ENCODE results near the gene GLRA3. TPM values are rescaled to one million over a fixed set of nuclear protein-coding genes. Genes with fewer than 3 reads are reported as not detected.
A peak's percentile ranks its signal among the peaks of the same experiment; 100 is the strongest.
"Not testable (repeated sequence)": the region's sequence is repeated elsewhere in the genome, so short reads cannot be mapped to it uniquely, and the experiment has no call there.

The GLRA3 gene
- polyA plus RNA-seq, 1 experiment = not detected

DNA sequence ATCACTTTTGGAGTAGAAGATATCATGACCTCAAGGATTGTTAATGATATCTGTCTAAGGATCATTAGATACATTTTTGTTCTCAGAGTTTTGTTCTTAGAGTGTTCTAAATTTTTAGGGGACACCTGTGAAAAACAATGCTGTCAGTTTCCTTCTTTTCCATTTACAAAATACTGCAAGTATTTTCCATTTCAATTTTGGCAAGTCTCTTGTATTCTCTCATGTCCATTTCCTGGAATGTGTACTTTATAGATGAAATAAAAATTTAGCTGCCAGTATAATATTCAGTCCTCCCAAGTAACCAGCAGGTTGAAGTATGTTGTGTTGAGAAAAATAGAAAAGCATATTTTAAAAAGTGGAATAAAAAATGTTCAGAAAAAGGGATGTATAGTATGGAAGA, 188.9 kb downstream of the GLRA3 start:
- no peak for DNase-seq (ENCODE audit: low read depth)
- H3K4me3 ChIP-seq (ENCODE audit: low read depth, low read length) = no peak overlapping the region
- TF ChIP-seq, protein P1, sequence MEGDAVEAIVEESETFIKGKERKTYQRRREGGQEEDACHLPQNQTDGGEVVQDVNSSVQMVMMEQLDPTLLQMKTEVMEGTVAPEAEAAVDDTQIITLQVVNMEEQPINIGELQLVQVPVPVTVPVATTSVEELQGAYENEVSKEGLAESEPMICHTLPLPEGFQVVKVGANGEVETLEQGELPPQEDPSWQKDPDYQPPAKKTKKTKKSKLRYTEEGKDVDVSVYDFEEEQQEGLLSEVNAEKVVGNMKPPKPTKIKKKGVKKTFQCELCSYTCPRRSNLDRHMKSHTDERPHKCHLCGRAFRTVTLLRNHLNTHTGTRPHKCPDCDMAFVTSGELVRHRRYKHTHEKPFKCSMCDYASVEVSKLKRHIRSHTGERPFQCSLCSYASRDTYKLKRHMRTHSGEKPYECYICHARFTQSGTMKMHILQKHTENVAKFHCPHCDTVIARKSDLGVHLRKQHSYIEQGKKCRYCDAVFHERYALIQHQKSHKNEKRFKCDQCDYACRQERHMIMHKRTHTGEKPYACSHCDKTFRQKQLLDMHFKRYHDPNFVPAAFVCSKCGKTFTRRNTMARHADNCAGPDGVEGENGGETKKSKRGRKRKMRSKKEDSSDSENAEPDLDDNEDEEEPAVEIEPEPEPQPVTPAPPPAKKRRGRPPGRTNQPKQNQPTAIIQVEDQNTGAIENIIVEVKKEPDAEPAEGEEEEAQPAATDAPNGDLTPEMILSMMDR (IDR thresholded peaks at IDR 0.05; ENCODE audit: insufficient read depth, low read depth, low read length) = no peak
- no peaks in the 10 kb centered on the region for H3K27me3 ChIP-seq (ENCODE audit: control insufficient read depth, insufficient read depth, low read length)
- H3K36me3 ChIP-seq (ENCODE audit: control insufficient read depth, insufficient read depth, low read length) = no peaks in the 10 kb centered on the region
- ChIA-PET POLR2A (no interaction called here), CTCF (no interaction called here)

DNA sequence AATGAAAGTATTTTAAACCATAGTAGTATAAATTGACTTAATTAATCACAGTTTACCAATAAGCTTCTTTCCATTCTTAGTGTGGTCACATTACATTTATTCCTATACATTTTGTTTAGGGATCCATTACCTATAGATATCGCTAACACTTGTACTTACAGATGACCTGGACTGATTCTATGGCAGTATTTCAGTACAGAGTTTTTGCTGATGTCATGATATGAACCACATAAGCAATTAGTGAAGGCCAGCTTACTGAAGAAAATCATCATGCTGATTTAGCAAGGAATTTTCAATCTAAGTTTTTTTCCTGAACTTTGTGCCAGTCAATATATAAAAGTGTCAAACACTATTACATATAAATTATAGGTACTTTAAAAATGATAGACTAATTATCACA, 193.3 kb downstream of the GLRA3 start:
- no peak overlapping the region for H3K4me3 ChIP-seq (ENCODE audit: low read depth, low read length)
- no peaks in the 10 kb centered on the region for H3K36me3 ChIP-seq (ENCODE audit: control insufficient read depth, insufficient read depth, low read length)
- ChIA-PET CTCF (interaction anchor here (1.5 kb wide), 1 partner anchor 273 kb away, joined by 3 read pairs; no protein-coding TSS in a partner anchor), POLR2A (no interaction called here)
- TF ChIP-seq, protein P1 (IDR thresholded peaks at IDR 0.05; ENCODE audit: insufficient read depth, low read depth, low read length) = no peak
- DNase-seq (ENCODE audit: low read depth) = no peak
- H3K27me3 ChIP-seq (ENCODE audit: control insufficient read depth, insufficient read depth, low read length) = no peaks in the 10 kb centered on the region

DNA sequence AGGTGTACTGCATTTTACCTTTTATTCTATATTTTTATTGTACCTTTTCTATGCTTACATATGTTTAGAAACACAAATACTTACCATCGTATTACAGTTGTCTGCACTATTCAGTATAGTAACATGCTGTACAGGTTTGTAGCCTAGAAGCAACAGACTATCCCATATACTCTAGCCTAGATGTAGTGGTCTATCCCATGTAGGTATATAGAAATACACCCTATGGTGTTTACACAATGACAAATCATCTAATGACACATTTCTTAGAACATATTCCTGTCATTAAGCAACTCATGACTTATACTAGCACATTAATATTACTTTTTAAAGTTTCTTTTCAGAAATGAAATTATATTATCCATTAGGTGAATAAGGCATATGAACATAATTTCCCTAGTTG, 195.6 kb downstream of the GLRA3 start:
- Histone ChIP-seq H3K36me3 (ENCODE audit: control insufficient read depth, insufficient read depth, low read length) (no peaks in the 10 kb centered on the region), H3K27me3 (ENCODE audit: control insufficient read depth, insufficient read depth, low read length) (no peaks in the 10 kb centered on the region), H3K4me3 (ENCODE audit: low read depth, low read length) (no peak overlapping the region)
- DNase-seq (ENCODE audit: low read depth) = no peak
- POLR2A ChIA-PET = no interaction called here
- CTCF ChIA-PET = interaction anchor here (1.2 to 1.4 kb wide), 2 partner anchors 272 to 634 kb away, joined by 3 to 4 read pairs; no protein-coding TSS in a partner anchor
- TF ChIP-seq, protein P1 (IDR thresholded peaks at IDR 0.05; ENCODE audit: insufficient read depth, low read depth, low read length) = no peak

DNA sequence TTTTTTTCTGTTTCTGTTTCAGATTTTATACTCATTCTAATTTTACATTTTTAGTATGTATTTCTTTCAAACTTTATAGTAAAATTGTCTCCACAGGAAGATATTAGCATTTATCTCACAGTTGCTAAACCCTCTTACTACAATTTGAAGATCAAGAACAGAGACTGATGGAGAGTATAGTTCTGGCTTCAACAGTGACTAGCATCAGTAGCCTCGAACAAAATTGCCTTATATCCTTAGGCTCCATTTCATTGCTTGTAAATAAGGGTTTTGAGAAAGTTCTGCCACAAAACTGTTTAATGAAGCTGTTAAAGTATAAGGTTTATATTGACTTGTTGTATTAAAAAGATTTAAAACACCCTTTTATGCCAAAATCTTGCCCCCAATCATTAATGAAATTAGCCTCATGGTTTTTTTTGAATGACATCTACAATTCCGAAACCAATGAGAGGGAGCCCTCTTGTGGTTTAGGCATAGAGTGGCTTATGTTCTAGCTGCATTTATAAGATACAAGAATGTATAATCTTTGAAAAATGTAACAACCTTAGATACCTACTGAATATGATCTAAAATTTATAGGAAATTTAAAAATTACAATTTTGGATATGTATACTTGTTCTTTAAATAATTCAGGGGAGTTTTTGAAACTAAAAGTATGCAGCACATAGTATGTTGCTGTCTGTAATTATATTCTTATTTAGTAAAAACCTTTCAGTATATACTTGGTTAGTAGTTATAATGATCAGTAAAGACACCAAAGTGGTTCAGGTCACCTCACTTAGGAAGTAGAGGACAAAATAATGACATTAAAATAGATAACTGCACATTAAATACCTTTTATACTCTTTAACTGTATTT, 196.9 kb downstream of the GLRA3 start:
- Histone ChIP-seq H3K36me3 (ENCODE audit: control insufficient read depth, insufficient read depth, low read length) (no peaks in the 10 kb centered on the region), H3K4me3 (ENCODE audit: low read depth, low read length) (no peak overlapping the region), H3K27me3 (ENCODE audit: control insufficient read depth, insufficient read depth, low read length) (no peaks in the 10 kb centered on the region)
- POLR2A ChIA-PET = interaction anchor here (0.6 kb wide), 1 partner anchor 82 kb away, joined by 3 read pairs; no protein-coding TSS in a partner anchor
- CTCF ChIA-PET = interaction anchor here (1.2 to 1.5 kb wide), 3 partner anchors 83 to 633 kb away, joined by 3 to 4 read pairs (median 3); no protein-coding TSS in a partner anchor
- no peak for DNase-seq (ENCODE audit: low read depth)
- TF ChIP-seq, protein P1 (IDR thresholded peaks at IDR 0.05; ENCODE audit: insufficient read depth, low read depth, low read length) = peak; percentile 70

DNA sequence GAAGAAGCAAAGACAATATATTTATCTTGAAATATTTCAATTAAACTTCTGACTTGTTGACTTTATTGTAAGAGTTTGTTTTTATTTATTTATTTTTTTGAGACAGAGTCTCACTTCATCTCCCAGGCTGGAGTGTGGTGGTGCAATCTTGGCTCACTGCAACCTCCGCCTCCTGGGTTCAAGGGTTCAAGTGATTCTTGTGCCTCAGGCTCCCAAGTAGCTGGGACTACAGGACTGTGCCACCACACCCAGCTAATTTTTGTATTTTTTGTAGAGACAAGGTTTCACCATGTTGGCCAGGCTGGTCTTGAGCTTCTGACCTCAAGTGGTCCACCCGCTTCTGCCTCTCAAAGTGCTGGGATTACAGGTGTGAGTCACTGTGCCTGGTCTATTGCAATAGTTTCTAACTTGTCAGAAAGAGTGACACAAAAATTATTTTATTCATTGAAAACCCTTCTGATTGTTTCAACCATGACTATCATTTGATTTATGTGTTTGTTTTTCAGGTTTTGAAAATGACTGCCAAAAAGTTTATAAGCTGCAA, 199.1 kb downstream of the GLRA3 start:
- POLR2A ChIA-PET; CTCF ChIA-PET; DNase-seq (ENCODE audit: low read depth); H3K4me3 ChIP-seq (ENCODE audit: low read depth, low read length); H3K27me3 ChIP-seq (ENCODE audit: control insufficient read depth, insufficient read depth, low read length); H3K36me3 ChIP-seq (ENCODE audit: control insufficient read depth, insufficient read depth, low read length): not testable (repeated sequence)
